Muscle layer of colon (tissue), 2 donors: ENCODE data around the gene HAP1.
A peak's percentile ranks its signal among the peaks of the same experiment; 100 is the strongest.

Source experiments
- H3K27ac ChIP-seq: one replicate; pipeline ENCODE4 v1.7.0; 2013; ENCODE audit warnings: low read depth, mild to moderate bottlenecking, low read length, moderate library complexity
- H3K27me3 ChIP-seq, 2 donors: one replicate each; pipeline ENCODE4 v1.7.0; 2013; ENCODE audit warnings: low read length in 2 of 2, mild to moderate bottlenecking in 2 of 2; ENCODE audit not compliant: insufficient read depth in 2 of 2, control insufficient read depth in 1 of 2
- H3K36me3 ChIP-seq: one replicate; pipeline ENCODE4 v1.7.0; 2013; ENCODE audit warnings: mild to moderate bottlenecking, low read length; ENCODE audit not compliant: insufficient read depth
- H3K4me1 ChIP-seq: one replicate; pipeline ENCODE4 v1.7.0; 2013; ENCODE audit warnings: mild to moderate bottlenecking, low read length; ENCODE audit not compliant: insufficient read depth
- H3K4me3 ChIP-seq, 2 donors: one replicate each; pipeline ENCODE4 v1.7.0; 2013; ENCODE audit warnings: low read length in 2 of 2, low read depth in 1 of 2, mild to moderate bottlenecking in 1 of 2, moderate library complexity in 1 of 2
- H3K9ac ChIP-seq: one replicate; pipeline ENCODE4 v1.7.0; 2013; ENCODE audit warnings: low read length
- H3K9me3 ChIP-seq: one replicate; pipeline ENCODE4 v1.7.0; 2013; ENCODE audit warnings: mild to moderate bottlenecking, low read length
- donor health status: abdominal sarcoma.
- donor health status: Adenocarcinoma of cecum.

Gene HAP1

GRCh38 chr17:41695954-41696757 lies 38.3 kb downstream of the HAP1 start:
- no peaks in the 10 kb centered on the region for H3K9me3 ChIP-seq
- H3K27me3 ChIP-seq, result no peaks in the 10 kb centered on the region
- H3K4me1 ChIP-seq, result peaks cover 22% of the 10 kb centered on the region
- no peak overlapping the region for H3K27ac ChIP-seq
- no peak overlapping the region for H3K4me3 ChIP-seq
- peaks cover 41% of the 10 kb centered on the region for H3K36me3 ChIP-seq
- no peak overlapping the region for H3K9ac ChIP-seq

DNA sequence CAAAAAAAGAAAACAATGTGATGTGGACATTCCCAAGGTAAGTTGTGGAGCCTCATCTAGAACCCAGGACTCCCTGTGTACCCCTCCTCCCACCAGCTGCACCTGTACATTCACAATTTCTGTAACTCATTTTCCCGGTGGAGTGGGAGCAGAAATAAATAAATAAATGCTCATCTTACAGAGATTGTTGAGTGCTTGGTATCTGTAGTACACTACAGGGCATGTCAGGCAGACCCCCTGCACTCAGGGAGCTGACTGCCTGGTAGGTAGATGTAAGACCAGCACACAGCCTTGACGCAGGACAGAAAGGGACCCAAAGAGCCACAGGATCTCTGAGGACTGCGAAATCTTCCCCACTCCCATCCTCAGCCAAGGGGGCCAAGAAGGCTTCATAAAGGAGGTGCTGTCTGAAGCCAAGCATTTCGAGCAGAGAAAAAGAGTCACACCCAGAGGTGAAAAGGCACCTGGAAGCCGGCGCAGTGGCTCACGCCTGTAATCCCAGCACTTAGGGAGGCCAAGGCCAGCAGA lies 39.2 kb downstream of the HAP1 start:
- peaks cover 32% of the 10 kb centered on the region for H3K4me1 ChIP-seq
- H3K9me3 ChIP-seq, result no peaks in the 10 kb centered on the region
- no peak overlapping the region for H3K4me3 ChIP-seq
- H3K9ac ChIP-seq, result no peak overlapping the region
- no peak overlapping the region for H3K27ac ChIP-seq
- no peaks in the 10 kb centered on the region for H3K27me3 ChIP-seq
- peaks cover 51% of the 10 kb centered on the region for H3K36me3 ChIP-seq

GRCh38 chr17:41692722-41693521 lies 41.5 kb downstream of the HAP1 start:
- Histone ChIP-seq H3K9me3 (no peaks in the 10 kb centered on the region), H3K27ac (no peak overlapping the region), H3K4me3 (no peak overlapping the region), H3K36me3 (peaks cover 59% of the 10 kb centered on the region), H3K4me1 (peaks cover 38% of the 10 kb centered on the region), H3K9ac (no peak overlapping the region), H3K27me3 (no peaks in the 10 kb centered on the region)

DNA sequence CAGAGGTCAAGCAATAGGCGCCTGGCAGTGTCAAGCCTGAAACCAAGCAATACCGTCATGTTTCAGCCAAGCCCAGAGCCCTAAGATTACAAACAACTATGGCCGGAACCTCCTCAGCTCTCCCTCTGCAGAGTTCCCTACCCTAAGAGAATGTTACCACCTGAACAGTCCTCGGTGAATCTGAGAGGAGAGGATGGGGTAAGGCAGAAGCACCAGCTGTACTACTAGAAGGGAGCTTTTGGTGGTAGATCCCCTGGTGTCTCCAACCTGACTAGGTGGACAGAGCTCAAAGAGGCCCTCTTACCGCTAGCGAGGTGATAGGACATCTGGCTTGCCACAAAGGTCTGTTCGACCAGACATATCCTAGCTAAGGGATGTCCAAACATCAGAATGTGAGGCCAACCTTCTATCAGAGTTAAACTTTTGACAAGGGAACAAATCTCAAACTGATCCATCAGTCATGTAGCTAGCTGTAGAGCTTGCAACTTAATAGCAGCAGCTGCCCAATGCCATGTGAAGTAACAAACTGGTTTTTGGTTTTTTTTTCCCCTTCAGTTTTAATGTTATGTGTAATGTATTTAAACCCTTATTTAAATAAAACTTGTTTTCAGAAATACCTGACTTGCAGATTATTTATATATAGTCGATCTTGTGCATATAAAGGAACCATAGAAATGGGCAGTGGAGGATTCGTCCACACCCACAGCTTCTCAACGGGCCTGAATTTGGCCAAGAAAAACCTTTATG lies 43.2 kb downstream of the HAP1 start:
- H3K4me1 ChIP-seq, result peaks cover 29% of the 10 kb centered on the region
- H3K9ac ChIP-seq, result no peak overlapping the region
- no peak overlapping the region for H3K27ac ChIP-seq
- H3K27me3 ChIP-seq, result no peaks in the 10 kb centered on the region
- no peak overlapping the region for H3K4me3 ChIP-seq
- no peaks in the 10 kb centered on the region for H3K9me3 ChIP-seq
- peaks cover 59% of the 10 kb centered on the region for H3K36me3 ChIP-seq

DNA sequence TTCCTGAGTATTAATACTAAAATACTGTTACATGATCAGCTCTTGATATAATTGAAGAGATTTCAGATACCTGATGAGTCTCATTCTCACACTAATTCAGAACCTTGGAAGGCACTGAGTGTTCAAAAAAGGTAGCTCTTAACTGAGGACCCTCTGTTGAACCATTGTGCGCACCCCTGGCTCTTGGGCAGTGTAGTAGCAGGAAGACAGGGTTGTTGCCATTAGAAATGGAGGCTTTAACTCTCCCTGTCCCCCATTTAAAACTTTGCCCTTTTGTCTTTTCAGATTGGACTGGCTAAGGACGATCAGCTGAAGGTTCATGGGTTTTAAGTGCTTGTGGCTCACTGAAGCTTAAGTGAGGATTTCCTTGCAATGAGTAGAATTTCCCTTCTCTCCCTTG lies 43.9 kb downstream of the HAP1 start:
- Histone ChIP-seq H3K4me3 (peak overlapping the region; percentile 90 to 99), H3K27me3 (no peaks in the 10 kb centered on the region), H3K27ac (peak overlapping the region; percentile 59), H3K36me3 (peaks cover 59% of the 10 kb centered on the region), H3K9ac (peak overlapping the region; percentile 97), H3K4me1 (peaks cover 27% of the 10 kb centered on the region), H3K9me3 (no peaks in the 10 kb centered on the region)

GRCh38 chr17:41689497-41690299 lies 44.7 kb downstream of the HAP1 start:
- H3K27me3 ChIP-seq, result no peaks in the 10 kb centered on the region
- H3K9me3 ChIP-seq, result no peaks in the 10 kb centered on the region
- H3K4me1 ChIP-seq, result peaks cover 27% of the 10 kb centered on the region
- peak overlapping the region; percentile 97 for H3K9ac ChIP-seq
- H3K4me3 ChIP-seq, result peak overlapping the region; percentile 90 to 99
- peaks cover 52% of the 10 kb centered on the region for H3K36me3 ChIP-seq
- peak overlapping the region; percentile 59 for H3K27ac ChIP-seq

GRCh38 chr17:41688641-41689496 lies 45.6 kb downstream of the HAP1 start, which contains the start of gene EIF1:
EIF1 (plus strand) TSS chr17:41688885; CDS start chr17:41689039, 154 bp downstream.
- Histone ChIP-seq H3K36me3 (peaks cover 45% of the 10 kb centered on the region), H3K9ac (peak within 1 kb of the TSS; percentile 97), H3K9me3 (no peaks in the 10 kb centered on the region), H3K27me3 (no peaks in the 10 kb centered on the region), H3K4me3 (peak within 1 kb of the TSS; percentile 90 to 99), H3K4me1 (peaks cover 27% of the 10 kb centered on the region), H3K27ac (peak within 1 kb of the TSS; percentile 94)

DNA sequence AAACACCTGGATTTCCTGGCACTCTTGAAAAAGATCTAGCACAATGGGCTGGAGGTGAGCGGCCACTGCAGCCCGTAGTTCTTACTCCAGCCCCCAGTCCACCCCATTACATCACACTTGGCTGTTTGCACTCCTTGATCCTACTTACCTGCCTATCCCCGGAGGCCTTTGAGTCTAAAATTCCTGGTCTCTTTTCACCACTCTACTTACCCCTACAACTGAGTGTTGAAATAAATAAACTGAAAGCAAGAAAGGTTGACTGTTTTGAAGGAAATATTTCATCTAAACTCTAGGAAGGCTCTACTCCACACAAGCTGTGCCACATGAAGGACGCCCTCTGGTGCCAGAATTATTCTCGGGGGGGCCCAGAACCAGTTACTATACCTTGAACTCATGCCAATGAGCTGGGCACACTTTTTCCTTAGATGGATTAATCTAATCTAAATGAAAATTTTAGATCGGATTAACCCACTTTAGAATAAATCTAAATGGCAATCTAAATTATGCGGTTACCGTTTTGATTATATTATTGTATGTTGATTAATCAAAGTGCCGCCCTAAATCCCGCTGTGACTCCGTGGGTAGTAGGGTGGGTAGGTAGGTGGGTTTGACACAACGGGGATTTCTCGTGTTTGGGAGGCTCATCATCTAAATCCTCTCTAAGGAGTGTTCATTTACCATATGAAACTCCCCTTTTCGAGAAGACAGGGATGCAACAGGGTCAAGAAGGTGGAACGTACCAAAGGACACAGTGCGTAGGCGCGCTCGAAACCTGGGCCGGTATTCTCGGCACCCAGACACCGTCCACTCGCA lies 46.4 kb downstream of the HAP1 start:
- Histone ChIP-seq H3K27me3 (no peaks in the 10 kb centered on the region), H3K9me3 (no peaks in the 10 kb centered on the region), H3K4me3 (peak overlapping the region; percentile 49 to 76), H3K36me3 (peaks cover 37% of the 10 kb centered on the region), H3K9ac (peak overlapping the region; percentile 93), H3K4me1 (peaks cover 27% of the 10 kb centered on the region), H3K27ac (peak overlapping the region; percentile 94)

- Histone ChIP-seq H3K27me3 (no peaks in the 10 kb centered on the region), H3K4me3 (no peak overlapping the region), H3K9me3 (no peaks in the 10 kb centered on the region), H3K4me1 (peaks cover 21% of the 10 kb centered on the region), H3K27ac (no peak overlapping the region), H3K9ac (no peak overlapping the region), H3K36me3 (peaks cover 19% of the 10 kb centered on the region)
Observed at GRCh38 chr17:41686281-41686680, 48.2 kb downstream of the HAP1 start.
